ENCODE results near the gene OAS1.

Gene OAS1

GRCh38 chr12:112900298-112901145, 6.2 kb upstream of the OAS1 start:
- TF ChIP-seq CTCF (conservative IDR thresholded peaks at IDR 0.05) = peak; percentile 89
- H3K27ac ChIP-seq = peak overlapping the region; percentile 34; the same call in 1 of the 2 replicates

DNA sequence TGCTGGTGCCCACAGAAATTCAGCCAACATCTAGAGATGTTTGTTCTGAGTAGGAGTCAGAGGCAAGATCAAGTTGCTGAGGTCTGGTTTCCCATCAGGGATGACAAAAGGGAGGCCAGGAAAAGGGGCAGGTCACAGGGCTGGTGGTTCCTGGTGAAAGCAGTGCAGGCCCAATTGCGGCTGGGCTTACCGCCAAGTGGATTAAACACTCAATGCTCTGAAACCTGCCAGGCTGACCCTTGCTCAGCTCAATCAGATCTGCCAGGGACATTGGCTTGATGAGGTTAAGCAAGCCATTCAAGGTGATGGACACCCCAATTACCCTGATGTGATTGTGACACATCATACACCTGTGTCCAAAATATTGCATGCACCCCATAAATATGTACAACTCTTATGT, 5.5 kb upstream of the OAS1 start:
- H3K27ac ChIP-seq = peak overlapping the region; percentile 34; the same call in 1 of the 2 replicates
- TF ChIP-seq CTCF (conservative IDR thresholded peaks at IDR 0.05) = no peak

DNA sequence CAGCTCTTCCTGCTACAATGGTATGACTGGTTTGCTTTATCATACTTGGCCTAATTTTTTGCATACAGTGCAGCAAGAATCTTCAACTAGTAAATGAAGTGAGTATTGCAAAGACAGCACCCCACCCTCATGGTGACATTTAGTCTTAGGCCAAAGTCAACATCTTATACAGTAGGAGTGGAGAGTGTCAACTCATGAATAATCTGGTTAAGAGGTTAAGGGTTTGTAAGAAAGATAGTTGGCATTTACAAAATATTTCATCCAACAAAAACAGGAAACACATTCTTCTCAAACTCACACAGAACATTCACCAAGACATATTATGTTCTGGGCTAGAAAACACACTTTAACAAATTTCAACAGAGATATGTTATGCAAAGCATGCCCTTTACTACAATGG, 2.2 kb upstream of the OAS1 start:
- no peak overlapping the region for H3K27ac ChIP-seq
- TF ChIP-seq CTCF (conservative IDR thresholded peaks at IDR 0.05) = no peak

- peak overlapping the region; percentile 58 for H3K27ac ChIP-seq
- TF ChIP-seq CTCF (conservative IDR thresholded peaks at IDR 0.05) = no peak
These were observed 1.2 kb upstream of the OAS1 start for GRCh38 chr12:112905451-112906089.

DNA sequence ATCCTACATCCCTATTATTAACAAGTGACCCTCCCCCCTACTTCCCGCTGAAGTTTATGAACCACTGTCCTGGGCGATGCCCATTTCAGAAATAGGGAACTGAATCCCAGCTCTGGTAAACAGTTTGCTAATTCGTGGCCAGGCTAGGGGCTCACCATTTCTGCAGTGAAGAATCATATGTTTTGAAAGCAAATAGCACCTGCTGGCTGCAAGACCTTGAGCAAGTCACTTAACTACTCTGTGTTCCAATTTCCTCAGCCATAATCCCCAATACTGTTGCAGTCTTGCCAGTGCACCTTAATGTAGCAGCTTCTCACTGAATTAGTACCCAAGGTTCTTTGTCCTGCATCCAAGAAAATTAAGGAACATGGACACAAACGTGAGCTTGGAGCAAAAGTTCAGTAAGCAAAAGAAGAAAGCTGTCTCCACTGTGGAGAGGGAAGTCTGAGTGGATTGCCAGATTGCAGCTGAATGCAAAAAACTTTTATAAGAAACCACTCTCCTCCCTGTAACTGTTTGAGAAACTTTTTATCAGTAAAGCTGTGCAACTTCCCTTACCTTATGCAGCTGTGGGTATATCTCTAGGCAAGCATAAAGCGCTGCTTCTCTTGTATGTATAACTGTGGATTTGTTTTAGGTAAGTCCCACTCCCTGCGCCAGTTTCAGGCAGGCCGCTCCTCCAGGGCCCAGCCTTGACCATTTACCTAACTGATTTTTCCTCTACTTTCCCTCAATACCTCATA, 824 bp downstream of the OAS1 start:
- peak overlapping the region; percentile 58 for H3K27ac ChIP-seq
- no peak for TF ChIP-seq CTCF (conservative IDR thresholded peaks at IDR 0.05)

DNA sequence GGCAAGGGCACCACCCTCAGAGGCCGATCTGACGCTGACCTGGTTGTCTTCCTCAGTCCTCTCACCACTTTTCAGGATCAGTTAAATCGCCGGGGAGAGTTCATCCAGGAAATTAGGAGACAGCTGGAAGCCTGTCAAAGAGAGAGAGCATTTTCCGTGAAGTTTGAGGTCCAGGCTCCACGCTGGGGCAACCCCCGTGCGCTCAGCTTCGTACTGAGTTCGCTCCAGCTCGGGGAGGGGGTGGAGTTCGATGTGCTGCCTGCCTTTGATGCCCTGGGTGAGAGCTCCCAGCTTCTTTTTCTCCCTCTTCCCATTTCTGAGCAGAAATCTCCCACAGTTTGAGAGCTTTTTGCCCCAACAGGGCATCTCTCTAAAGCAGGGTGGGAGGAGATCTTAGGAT, 1.8 kb downstream of the OAS1 start:
- H3K27ac ChIP-seq = no peak overlapping the region
- TF ChIP-seq CTCF (conservative IDR thresholded peaks at IDR 0.05) = no peak

DNA sequence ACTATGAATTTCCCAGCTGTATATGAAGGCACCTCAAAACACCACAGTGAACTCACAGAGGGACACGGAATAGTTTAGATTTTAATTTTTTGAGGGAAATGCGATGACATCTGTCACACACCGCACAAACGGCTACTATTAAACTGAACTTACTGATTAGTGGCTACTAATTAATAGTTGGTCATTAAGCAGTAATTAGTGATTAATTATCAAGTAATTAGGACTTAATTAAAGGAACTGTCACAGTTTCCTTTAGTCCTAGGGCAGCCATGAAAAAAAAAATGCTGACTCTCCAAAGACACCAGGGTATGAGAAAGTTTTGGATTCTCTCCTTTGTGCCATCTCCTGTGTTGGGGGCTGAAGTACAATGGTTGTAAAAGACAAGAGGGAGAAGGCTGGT, 2.9 kb downstream of the OAS1 start:
- no peak for TF ChIP-seq CTCF (conservative IDR thresholded peaks at IDR 0.05)
- H3K27ac ChIP-seq = no peak overlapping the region

All from VCaP (cell line).